ENCODE measurements around the gene CD4. TPM values are rescaled to one million over a fixed set of nuclear protein-coding genes. Genes with fewer than 3 reads are reported as not detected.

The CD4 gene
- total RNA-seq, 3 donors from 2014 or later (not counting 1 experiment from before 2014, with no cell fraction given): 8.5 to 10.1 (median 9.8) TPM

GRCh38 chr12:6795088-6795487 is 5.8 kb downstream of the CD4 start:
- no peak overlapping the region for H3K4me3 ChIP-seq (ENCODE audit: low read length)

DNA sequence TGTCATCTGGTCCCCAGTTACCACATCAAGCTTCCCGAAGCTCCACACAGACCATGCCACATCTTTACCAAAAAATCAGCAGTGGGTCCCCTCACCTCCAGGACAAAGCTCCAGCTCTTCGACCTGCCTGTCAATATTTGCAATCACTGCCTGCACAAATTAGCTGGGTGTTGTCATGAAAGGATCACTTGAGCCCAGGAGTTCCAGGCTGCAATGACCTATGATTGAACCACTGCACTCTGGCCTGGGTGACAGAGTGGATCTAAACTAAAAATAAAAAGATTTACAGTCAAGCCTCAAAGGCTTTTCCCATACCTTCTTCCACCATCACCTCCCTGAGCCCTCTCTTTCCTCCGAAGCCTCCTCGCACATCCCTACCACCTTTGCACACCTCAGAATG is 7.2 kb downstream of the CD4 start:
- H3K9me3 Mint-ChIP-seq: no peaks in the 10 kb centered on the region
- no peak for DNase-seq
- no peaks in the 10 kb centered on the region for H3K36me3 Mint-ChIP-seq
- 92% methylated on average over 4 of the region's 4 CpGs for WGBS (ENCODE audit: insufficient coverage)
- intact Hi-C loops (cut with micrococcal nuclease): no loop called here
- H3K27ac ChIP-seq (ENCODE audit: low read length): no peak overlapping the region
- H3K27me3 ChIP-seq (ENCODE audit: control insufficient read depth, insufficient read depth, low read length): peaks cover 6% of the 10 kb centered on the region
- H3K9me3 ChIP-seq (ENCODE audit: control insufficient read depth, insufficient read depth, low read length): no peaks in the 10 kb centered on the region
- TF ChIP-seq, protein P1, sequence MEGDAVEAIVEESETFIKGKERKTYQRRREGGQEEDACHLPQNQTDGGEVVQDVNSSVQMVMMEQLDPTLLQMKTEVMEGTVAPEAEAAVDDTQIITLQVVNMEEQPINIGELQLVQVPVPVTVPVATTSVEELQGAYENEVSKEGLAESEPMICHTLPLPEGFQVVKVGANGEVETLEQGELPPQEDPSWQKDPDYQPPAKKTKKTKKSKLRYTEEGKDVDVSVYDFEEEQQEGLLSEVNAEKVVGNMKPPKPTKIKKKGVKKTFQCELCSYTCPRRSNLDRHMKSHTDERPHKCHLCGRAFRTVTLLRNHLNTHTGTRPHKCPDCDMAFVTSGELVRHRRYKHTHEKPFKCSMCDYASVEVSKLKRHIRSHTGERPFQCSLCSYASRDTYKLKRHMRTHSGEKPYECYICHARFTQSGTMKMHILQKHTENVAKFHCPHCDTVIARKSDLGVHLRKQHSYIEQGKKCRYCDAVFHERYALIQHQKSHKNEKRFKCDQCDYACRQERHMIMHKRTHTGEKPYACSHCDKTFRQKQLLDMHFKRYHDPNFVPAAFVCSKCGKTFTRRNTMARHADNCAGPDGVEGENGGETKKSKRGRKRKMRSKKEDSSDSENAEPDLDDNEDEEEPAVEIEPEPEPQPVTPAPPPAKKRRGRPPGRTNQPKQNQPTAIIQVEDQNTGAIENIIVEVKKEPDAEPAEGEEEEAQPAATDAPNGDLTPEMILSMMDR (IDR thresholded peaks at IDR 0.05): no peak
- peaks cover 16% of the 10 kb centered on the region for H3K4me1 ChIP-seq (ENCODE audit: control insufficient read depth, insufficient read depth, low read length)
- H3K4me3 ChIP-seq (ENCODE audit: low read length): no peak overlapping the region
- no peak for ATAC-seq
- H3K27me3 Mint-ChIP-seq (ENCODE audit: low read depth in 2 of 2): peaks cover 28 to 53% of the 10 kb centered on the region in 2 donors
- no peak overlapping the region for H3K4me3 Mint-ChIP-seq
- H3K4me1 Mint-ChIP-seq: peaks cover 0 to 13% of the 10 kb centered on the region in 2 donors
- H3K36me3 ChIP-seq (ENCODE audit: control insufficient read depth, insufficient read depth, low read length): no peaks in the 10 kb centered on the region
- H3K27ac Mint-ChIP-seq: no peak overlapping the region

More at GRCh38 chr12:6795088-6795487, 5.8 kb downstream of the CD4 start:
- Mint-ChIP-seq H3K9me3 (no peaks in the 10 kb centered on the region), H3K27me3 (ENCODE audit: low read depth in 2 of 2) (peaks cover 28 to 53% of the 10 kb centered on the region in 2 donors), H3K4me1 (peaks cover 0 to 13% of the 10 kb centered on the region in 2 donors), H3K27ac (no peak overlapping the region), H3K4me3 (no peak overlapping the region), H3K36me3 (no peaks in the 10 kb centered on the region)
- no peak overlapping the region for H3K27ac ChIP-seq (ENCODE audit: low read length)
- 93% methylated on average over 2 of the region's 2 CpGs for WGBS (ENCODE audit: insufficient coverage)
- H3K36me3 ChIP-seq (ENCODE audit: control insufficient read depth, insufficient read depth, low read length): no peaks in the 10 kb centered on the region
- H3K27me3 ChIP-seq (ENCODE audit: control insufficient read depth, insufficient read depth, low read length): peaks cover 3% of the 10 kb centered on the region
- TF ChIP-seq, protein P1 (IDR thresholded peaks at IDR 0.05): no peak
- H3K4me1 ChIP-seq (ENCODE audit: control insufficient read depth, insufficient read depth, low read length): peaks cover 16% of the 10 kb centered on the region
- intact Hi-C loops (cut with micrococcal nuclease): no loop called here
- H3K9me3 ChIP-seq (ENCODE audit: control insufficient read depth, insufficient read depth, low read length): no peaks in the 10 kb centered on the region
- no peak for DNase-seq
- no peak for ATAC-seq

DNA sequence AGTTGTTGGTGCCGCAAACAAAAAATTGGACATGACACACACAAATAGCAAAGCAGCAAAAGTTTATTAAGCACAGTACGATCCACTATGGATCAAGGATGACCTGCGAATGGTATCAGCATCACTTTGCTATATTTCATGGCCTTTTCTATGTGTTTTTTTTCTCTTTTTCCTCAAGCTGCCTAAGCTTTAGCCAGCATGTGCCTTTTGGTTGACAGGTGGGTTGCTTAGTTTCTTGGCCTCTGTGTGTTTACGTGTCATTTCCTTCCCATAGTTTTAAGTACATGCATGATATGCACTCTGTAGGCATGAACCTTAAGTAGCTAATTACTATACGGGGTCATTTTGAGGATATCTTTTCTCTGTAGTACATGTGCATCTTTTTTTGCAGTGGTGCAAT is 9.8 kb downstream of the CD4 start:
- no peaks in the 10 kb centered on the region for H3K9me3 ChIP-seq (ENCODE audit: control insufficient read depth, insufficient read depth, low read length)
- DNase-seq (no peak), ATAC-seq (no peak)
- no peaks in the 10 kb centered on the region for H3K9me3 Mint-ChIP-seq
- peaks cover 6% of the 10 kb centered on the region for H3K27me3 ChIP-seq (ENCODE audit: control insufficient read depth, insufficient read depth, low read length)
- peaks cover 14 to 28% of the 10 kb centered on the region in 2 donors for H3K27me3 Mint-ChIP-seq (ENCODE audit: low read depth in 2 of 2)
- 94% methylated on average over 5 of the region's 5 CpGs for WGBS (ENCODE audit: insufficient coverage)
- no peaks in the 10 kb centered on the region for H3K4me1 Mint-ChIP-seq
- H3K4me1 ChIP-seq (ENCODE audit: control insufficient read depth, insufficient read depth, low read length): no peaks in the 10 kb centered on the region
- no peak overlapping the region for H3K4me3 Mint-ChIP-seq
- H3K4me3 ChIP-seq (ENCODE audit: low read length): no peak overlapping the region
- H3K36me3 Mint-ChIP-seq: no peaks in the 10 kb centered on the region
- TF ChIP-seq, protein P1 (IDR thresholded peaks at IDR 0.05): no peak
- H3K27ac ChIP-seq (ENCODE audit: low read length): no peak overlapping the region
- no peak overlapping the region for H3K27ac Mint-ChIP-seq
- no peaks in the 10 kb centered on the region for H3K36me3 ChIP-seq (ENCODE audit: control insufficient read depth, insufficient read depth, low read length)
- intact Hi-C loops (cut with micrococcal nuclease): no loop called here

DNA sequence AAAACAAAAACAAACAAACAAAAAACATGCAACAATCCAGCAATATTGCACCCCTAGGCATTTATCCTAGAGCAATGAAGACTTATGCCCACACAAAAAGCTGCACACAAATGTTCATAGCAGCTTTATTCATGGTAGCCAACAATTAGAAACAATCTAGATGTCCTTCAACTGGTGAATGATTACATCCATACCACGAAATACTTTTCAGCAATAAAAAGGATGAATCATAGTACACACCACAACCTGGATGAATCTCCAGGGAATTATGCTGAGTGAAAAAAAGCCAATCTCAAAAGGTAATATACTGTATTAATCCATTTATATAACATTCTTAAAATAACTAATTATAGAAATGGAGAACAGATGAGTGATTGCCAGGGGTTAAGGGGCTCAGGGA is 17.8 kb downstream of the CD4 start:
- Histone ChIP-seq H3K27ac (ENCODE audit: low read length) (no peak overlapping the region), H3K4me1 (ENCODE audit: control insufficient read depth, insufficient read depth, low read length) (no peaks in the 10 kb centered on the region), H3K27me3 (ENCODE audit: control insufficient read depth, insufficient read depth, low read length) (no peaks in the 10 kb centered on the region), H3K4me3 (ENCODE audit: low read length) (no peak overlapping the region), H3K36me3 (ENCODE audit: control insufficient read depth, insufficient read depth, low read length) (no peaks in the 10 kb centered on the region), H3K9me3 (ENCODE audit: control insufficient read depth, insufficient read depth, low read length) (no peaks in the 10 kb centered on the region)
- intact Hi-C loops (cut with micrococcal nuclease): no loop called here
- H3K4me3 Mint-ChIP-seq: no peak overlapping the region
- H3K27me3 Mint-ChIP-seq (ENCODE audit: low read depth in 2 of 2): peaks cover 6 to 14% of the 10 kb centered on the region in 2 donors
- no peak for ATAC-seq
- no peaks in the 10 kb centered on the region for H3K9me3 Mint-ChIP-seq
- no peak overlapping the region for H3K27ac Mint-ChIP-seq
- no peak for DNase-seq
- TF ChIP-seq, protein P1 (IDR thresholded peaks at IDR 0.05): no peak
- no peaks in the 10 kb centered on the region for H3K36me3 Mint-ChIP-seq
- no CpG with 5 or more reads among the region's 1 CpG for WGBS (ENCODE audit: insufficient coverage)
- H3K4me1 Mint-ChIP-seq: no peaks in the 10 kb centered on the region

All from natural killer cell (primary cell).